ENCODE data around the gene CNTN6.

- TF ChIP-seq POLR2A (IDR thresholded peaks at IDR 0.05) (no peak), CTCF (IDR thresholded peaks at IDR 0.05 in 4 of 5, conservative IDR thresholded peaks at IDR 0.05 in 1 of 5) (no peak)
Observed at GRCh38 chr3:1147326-1147725, 54.5 kb downstream of the CNTN6 start.

Data from gastrocnemius medialis (tissue), 4 donors.